ENCODE measurements around the gene STK32B. TPM values are rescaled to one million over a fixed set of nuclear protein-coding genes. Genes with fewer than 3 reads are reported as not detected.

The STK32B gene
- total and polyA plus RNA-seq, 4 donors, result 0.02 to 0.28 (median 0.08) TPM; not detected in 1

- H3K36me3 ChIP-seq (ENCODE audit: control insufficient read depth in 4 of 4, insufficient read depth in 3 of 4, low read depth in 1 of 4, low read length in 3 of 4), result no peaks in the 10 kb centered on the region
- no peak overlapping the region for H3K27ac ChIP-seq (ENCODE audit: low read depth in 1 of 2, low read length in 2 of 2)
- no peak for DNase-seq (ENCODE audit: low spot score)
- H3K4me1 ChIP-seq (ENCODE audit: control insufficient read depth in 4 of 4, insufficient read depth in 4 of 4, low read length in 3 of 4), result no peaks in the 10 kb centered on the region
- H3K27me3 ChIP-seq (ENCODE audit: control insufficient read depth in 4 of 4, insufficient read depth in 4 of 4, low read length in 3 of 4), result peaks cover 0 to 2% (median 0%) of the 10 kb centered on the region in 4 donors
- H3K9ac ChIP-seq (ENCODE audit: low read depth in 1 of 2, low read length in 2 of 2), result no peak overlapping the region
- H3K4me3 ChIP-seq (ENCODE audit: low read depth in 1 of 3, low read length in 3 of 3), result no peak overlapping the region
- 66% methylated on average over 6 of the region's 6 CpGs for WGBS
- no peaks in the 10 kb centered on the region for H3K9me3 ChIP-seq (ENCODE audit: control insufficient read depth in 4 of 4, low read length in 3 of 4)
- TF ChIP-seq SP1 (IDR thresholded peaks at IDR 0.05) (no peak), RXRA (IDR thresholded peaks at IDR 0.05) (no peak), JUND (IDR thresholded peaks at IDR 0.05) (no peak), EGR1 (IDR thresholded peaks at IDR 0.05; ENCODE audit: low read depth in 2 of 2) (no peak), FOXA2 (IDR thresholded peaks at IDR 0.05) (no peak), TAF1 (conservative IDR thresholded peaks at IDR 0.05) (no peak), FOXA1 (IDR thresholded peaks at IDR 0.05) (no peak), YY1 (IDR thresholded peaks at IDR 0.05) (no peak), REST (IDR thresholded peaks at IDR 0.05) (no peak), GABPA (IDR thresholded peaks at IDR 0.05 in 1 of 2, conservative IDR thresholded peaks at IDR 0.05 in 1 of 2) (no peak), RAD21 (IDR thresholded peaks at IDR 0.05) (no peak), HNF4G (IDR thresholded peaks at IDR 0.05) (no peak), CTCF (IDR thresholded peaks at IDR 0.05; ENCODE audit: low read depth, low read length, missing input control) (no peak)
Observed at GRCh38 chr4:5340991-5341451, 289.7 kb downstream of the STK32B start.

- WGBS, result 81% methylated on average over 6 of the region's 6 CpGs
- Histone ChIP-seq H3K9me3 (ENCODE audit: control insufficient read depth in 4 of 4, low read length in 3 of 4) (no peaks in the 10 kb centered on the region), H3K4me3 (ENCODE audit: low read depth in 1 of 3, low read length in 3 of 3) (no peak overlapping the region), H3K9ac (ENCODE audit: low read depth in 1 of 2, low read length in 2 of 2) (no peak overlapping the region), H3K27ac (ENCODE audit: low read depth in 1 of 2, low read length in 2 of 2) (no peak overlapping the region), H3K4me1 (ENCODE audit: control insufficient read depth in 4 of 4, insufficient read depth in 4 of 4, low read length in 3 of 4) (no peaks in the 10 kb centered on the region), H3K27me3 (ENCODE audit: control insufficient read depth in 4 of 4, insufficient read depth in 4 of 4, low read length in 3 of 4) (peaks cover 0 to 2% (median 0%) of the 10 kb centered on the region in 4 donors), H3K36me3 (ENCODE audit: control insufficient read depth in 4 of 4, insufficient read depth in 3 of 4, low read depth in 1 of 4, low read length in 3 of 4) (no peaks in the 10 kb centered on the region)
- DNase-seq (ENCODE audit: low spot score), result no peak
- TF ChIP-seq FOXA2 (IDR thresholded peaks at IDR 0.05) (no peak), EGR1 (IDR thresholded peaks at IDR 0.05; ENCODE audit: low read depth in 2 of 2) (no peak)
Observed at GRCh38 chr4:5341526-5341925, 290.2 kb downstream of the STK32B start.

GRCh38 chr4:5355846-5356245 is 304.6 kb downstream of the STK32B start:
- no peaks in the 10 kb centered on the region for H3K36me3 ChIP-seq (ENCODE audit: control insufficient read depth in 4 of 4, insufficient read depth in 3 of 4, low read depth in 1 of 4, low read length in 3 of 4)
- DNase-seq (ENCODE audit: low spot score), result no peak
- no peaks in the 10 kb centered on the region for H3K4me1 ChIP-seq (ENCODE audit: control insufficient read depth in 4 of 4, insufficient read depth in 4 of 4, low read length in 3 of 4)
- H3K27me3 ChIP-seq (ENCODE audit: control insufficient read depth in 4 of 4, insufficient read depth in 4 of 4, low read length in 3 of 4), result no peaks in the 10 kb centered on the region
- H3K9me3 ChIP-seq (ENCODE audit: control insufficient read depth in 4 of 4, low read length in 3 of 4), result no peaks in the 10 kb centered on the region
- H3K9ac ChIP-seq (ENCODE audit: low read depth in 1 of 2, low read length in 2 of 2), result no peak overlapping the region
- no peak overlapping the region for H3K27ac ChIP-seq (ENCODE audit: low read depth in 1 of 2, low read length in 2 of 2)
- H3K4me3 ChIP-seq (ENCODE audit: low read depth in 1 of 3, low read length in 3 of 3), result no peak overlapping the region
- no peak for TF ChIP-seq JUND (IDR thresholded peaks at IDR 0.05)
- TF ChIP-seq TAF1 (conservative IDR thresholded peaks at IDR 0.05), result no peak
- no peak for TF ChIP-seq FOXA1 (IDR thresholded peaks at IDR 0.05)
- no peak for TF ChIP-seq HNF4G (IDR thresholded peaks at IDR 0.05)
- no peak for TF ChIP-seq CTCF (IDR thresholded peaks at IDR 0.05; ENCODE audit: low read depth, low read length, missing input control)
- TF ChIP-seq MAX (IDR thresholded peaks at IDR 0.05), result no peak
- TF ChIP-seq FOXA2 (IDR thresholded peaks at IDR 0.05), result no peak
- TF ChIP-seq REST (IDR thresholded peaks at IDR 0.05), result no peak
- TF ChIP-seq HNF4A (conservative IDR thresholded peaks at IDR 0.05), result no peak
- no peak for TF ChIP-seq ATF3 (IDR thresholded peaks at IDR 0.05)

Data from liver (tissue), 9 donors.